ENCODE data around the gene TNC. TPM values are rescaled to one million over a fixed set of nuclear protein-coding genes. Genes with fewer than 3 reads are reported as not detected.

The TNC gene
- total RNA-seq, 1 donor from 2014 or later = 64.1 TPM

DNA sequence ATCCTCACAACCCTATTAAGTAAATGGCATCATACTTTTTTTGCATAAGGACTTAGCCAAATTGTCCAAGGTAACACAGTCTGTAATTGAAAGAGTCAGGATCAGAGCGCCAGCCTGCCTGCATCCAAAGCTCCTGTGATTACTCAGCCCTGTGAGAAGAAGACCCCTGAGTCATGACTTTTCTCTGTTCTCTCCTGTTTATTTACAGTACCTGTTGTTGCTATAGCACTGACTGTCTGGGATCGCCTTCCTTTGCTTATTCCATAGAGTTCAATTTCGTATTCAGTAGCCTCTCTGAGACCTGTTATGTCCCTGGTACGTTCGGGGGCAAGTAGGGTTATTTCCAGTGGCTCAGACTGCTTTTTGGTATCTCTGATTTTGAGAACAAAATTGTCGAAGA is 71.8 kb downstream of the TNC start:
- Mint-ChIP-seq H3K36me3 (ENCODE audit: low read depth) (peaks cover 5% of the 10 kb centered on the region), H3K27ac (ENCODE audit: unreplicated experiment) (no peak overlapping the region), H3K9me3 (ENCODE audit: low read depth) (no peaks in the 10 kb centered on the region)

DNA sequence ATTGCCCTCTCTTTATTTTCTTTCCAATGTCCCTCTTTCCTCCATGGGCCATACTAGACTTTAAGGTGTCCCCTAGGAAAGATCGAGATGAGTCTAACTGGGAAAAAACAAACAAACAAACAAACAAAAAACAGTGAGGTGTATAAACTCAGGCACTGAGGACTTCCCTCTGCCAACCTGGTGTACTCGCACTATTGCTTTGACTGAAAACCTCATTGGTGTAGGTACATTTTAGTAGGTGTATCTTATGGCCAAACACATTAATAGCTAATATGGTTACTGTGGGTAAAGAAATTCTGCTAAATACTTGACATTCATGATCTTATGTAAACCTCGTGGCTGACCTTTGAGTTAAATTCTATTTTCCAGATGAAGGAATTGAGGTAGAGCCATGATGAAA is 74.3 kb downstream of the TNC start:
- DNase-seq (ENCODE audit: low spot score) = no peak
- Mint-ChIP-seq H3K36me3 (ENCODE audit: low read depth) (peaks cover 3% of the 10 kb centered on the region), H3K27me3 (ENCODE audit: low read depth) (no peaks in the 10 kb centered on the region)

More for the DNA sequence above, 71.8 kb downstream of the TNC start:
- DNase-seq (ENCODE audit: low spot score) = no peak
- Mint-ChIP-seq H3K4me3 (ENCODE audit: unreplicated experiment) (no peak overlapping the region), H3K27me3 (ENCODE audit: low read depth) (no peaks in the 10 kb centered on the region), H3K4me1 (ENCODE audit: low read depth) (peaks cover 26% of the 10 kb centered on the region)
- no peak for TF ChIP-seq CTCF (IDR thresholded peaks at IDR 0.05)

GRCh38 chr9:115042781-115043509 is 75.0 kb downstream of the TNC start:
- no peaks in the 10 kb centered on the region for H3K9me3 Mint-ChIP-seq (ENCODE audit: low read depth)
- no peak for TF ChIP-seq CTCF (IDR thresholded peaks at IDR 0.05)
- peak overlapping the region; percentile 85 for H3K27ac Mint-ChIP-seq (ENCODE audit: unreplicated experiment)
- H3K36me3 Mint-ChIP-seq (ENCODE audit: low read depth) = peaks cover 3% of the 10 kb centered on the region
- peaks cover 42% of the 10 kb centered on the region for H3K4me1 Mint-ChIP-seq (ENCODE audit: low read depth)
- DNase-seq (ENCODE audit: low spot score) = no peak
- H3K27me3 Mint-ChIP-seq (ENCODE audit: low read depth) = no peaks in the 10 kb centered on the region
- no peak overlapping the region for H3K4me3 Mint-ChIP-seq (ENCODE audit: unreplicated experiment)

More for the DNA sequence above, 74.3 kb downstream of the TNC start:
- Mint-ChIP-seq H3K4me3 (ENCODE audit: unreplicated experiment) (no peak overlapping the region), H3K9me3 (ENCODE audit: low read depth) (no peaks in the 10 kb centered on the region), H3K27ac (ENCODE audit: unreplicated experiment) (peak overlapping the region; percentile 85), H3K4me1 (ENCODE audit: low read depth) (peaks cover 35% of the 10 kb centered on the region)
- TF ChIP-seq CTCF (IDR thresholded peaks at IDR 0.05) = no peak

DNA sequence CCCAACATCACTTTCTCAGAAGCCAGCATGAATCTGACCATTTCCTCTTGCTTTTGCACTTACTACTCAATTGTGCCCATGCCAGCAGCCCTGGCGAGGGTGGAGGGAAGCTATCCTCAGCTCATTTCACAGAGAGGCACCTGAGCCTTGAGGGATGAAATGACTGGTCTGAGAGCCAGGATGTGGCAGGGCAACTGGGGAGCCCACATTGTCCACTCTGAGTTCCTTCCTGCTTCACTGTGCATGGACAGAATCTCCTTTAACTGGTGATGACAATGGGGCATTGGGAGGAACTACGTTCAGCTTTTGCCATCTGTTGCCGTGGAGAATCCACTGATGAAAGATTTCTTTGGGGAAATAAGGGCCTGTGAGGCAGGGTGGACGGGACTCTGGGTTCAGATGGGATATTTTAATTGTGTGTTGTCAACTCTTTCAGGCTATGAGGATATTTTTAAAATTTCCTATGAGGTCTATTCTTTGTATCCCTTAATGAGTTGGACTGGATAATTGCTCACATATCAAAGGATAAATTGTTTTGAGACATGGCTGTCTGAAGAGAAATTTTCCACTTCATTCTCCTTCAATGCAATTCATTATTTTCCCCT is 78.3 kb downstream of the TNC start:
- no peaks in the 10 kb centered on the region for H3K27me3 Mint-ChIP-seq (ENCODE audit: low read depth)
- no peak for TF ChIP-seq CTCF (IDR thresholded peaks at IDR 0.05)
- no peaks in the 10 kb centered on the region for H3K9me3 Mint-ChIP-seq (ENCODE audit: low read depth)
- peaks cover 70% of the 10 kb centered on the region for H3K4me1 Mint-ChIP-seq (ENCODE audit: low read depth)
- no peak for DNase-seq (ENCODE audit: low spot score)
- H3K27ac Mint-ChIP-seq (ENCODE audit: unreplicated experiment) = no peak overlapping the region
- no peaks in the 10 kb centered on the region for H3K36me3 Mint-ChIP-seq (ENCODE audit: low read depth)
- no peak overlapping the region for H3K4me3 Mint-ChIP-seq (ENCODE audit: unreplicated experiment)

DNA sequence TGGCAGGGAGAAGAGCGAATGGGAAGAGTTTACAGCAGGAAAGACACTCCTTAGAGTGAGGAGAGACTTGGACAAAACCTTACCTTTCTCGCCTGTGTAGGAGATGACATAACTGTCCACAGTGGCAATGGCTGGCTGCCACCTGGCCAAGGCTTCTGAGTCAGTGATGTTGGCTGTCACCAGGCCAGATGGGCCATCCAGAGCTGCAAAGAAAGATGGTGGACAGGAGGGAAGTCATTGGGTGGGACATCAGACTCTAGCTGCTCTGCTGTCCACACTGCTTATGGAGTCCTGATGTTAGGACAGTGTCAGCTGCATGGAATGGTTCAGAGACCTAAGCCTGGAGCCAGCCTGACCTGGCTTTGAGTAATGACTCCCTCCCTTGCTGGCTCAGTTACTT is 79.8 kb downstream of the TNC start:
- no peak overlapping the region for H3K27ac Mint-ChIP-seq (ENCODE audit: unreplicated experiment)
- DNase-seq (ENCODE audit: low spot score) = no peak
- peaks cover 69% of the 10 kb centered on the region for H3K4me1 Mint-ChIP-seq (ENCODE audit: low read depth)
- H3K9me3 Mint-ChIP-seq (ENCODE audit: low read depth) = no peaks in the 10 kb centered on the region
- no peak for TF ChIP-seq CTCF (IDR thresholded peaks at IDR 0.05)
- H3K36me3 Mint-ChIP-seq (ENCODE audit: low read depth) = no peaks in the 10 kb centered on the region
- H3K27me3 Mint-ChIP-seq (ENCODE audit: low read depth) = no peaks in the 10 kb centered on the region
- H3K4me3 Mint-ChIP-seq (ENCODE audit: unreplicated experiment) = no peak overlapping the region

All from chondrocyte (in vitro differentiated cells).